HG03064 (cell line): ENCODE data around the gene HOXD10.

ENCODE experiments used
- ATAC-seq: cut with Tn5 transposase; IDR thresholded peaks from one replicate; pipeline ENCODE4 v1.9.1; 2021; ENCODE audit warnings: low read depth; ENCODE audit not compliant: unreplicated experiment

Gene HOXD10

GRCh38 chr2:176160986-176161824 is 44.6 kb downstream of the HOXD10 start:
- no peak for ATAC-seq

DNA sequence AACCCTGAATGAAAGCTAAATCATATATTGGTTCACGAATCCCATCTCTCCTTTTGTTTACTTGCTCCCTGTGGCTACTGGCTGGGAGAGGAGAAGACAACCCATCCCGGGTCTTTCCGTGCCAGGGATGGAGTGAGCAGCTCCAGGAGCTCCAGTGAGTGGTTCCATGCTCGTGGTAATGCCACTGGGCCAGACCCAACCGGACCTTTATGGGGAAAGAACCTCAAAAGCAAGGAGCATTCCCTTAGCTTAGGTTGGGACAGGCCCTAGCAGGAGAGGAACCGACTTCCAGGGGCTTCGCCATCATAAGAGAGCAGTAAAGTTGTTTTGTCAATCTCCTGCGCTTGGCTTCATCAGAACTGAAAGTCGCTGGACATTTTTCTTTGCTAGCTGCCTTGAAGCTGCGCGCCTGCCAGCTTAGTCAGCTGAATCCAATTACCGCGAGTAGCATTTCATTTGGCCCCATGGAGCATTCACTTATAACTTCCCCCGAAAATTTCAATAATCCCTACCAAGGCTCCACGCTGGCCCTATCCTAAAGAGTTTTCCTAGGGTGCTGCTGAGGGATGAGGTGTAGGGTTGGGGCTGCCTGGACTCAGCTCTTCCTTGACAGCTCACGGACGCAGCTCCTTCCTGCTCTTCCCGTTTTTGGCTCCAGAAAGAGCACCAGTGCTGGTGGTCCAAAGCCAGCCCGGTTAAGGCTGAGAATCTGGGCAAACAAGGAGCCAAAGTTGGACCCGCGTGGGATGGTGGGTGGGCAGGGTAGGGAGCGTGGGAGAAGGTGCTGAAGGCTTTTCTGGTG is 45.4 kb downstream of the HOXD10 start:
- ATAC-seq, result no peak

GRCh38 chr2:176162911-176163671 is 46.5 kb downstream of the HOXD10 start:
- ATAC-seq, result no peak

- ATAC-seq, result no peak
These were observed 47.1 kb downstream of the HOXD10 start for GRCh38 chr2:176163672-176164056.

DNA sequence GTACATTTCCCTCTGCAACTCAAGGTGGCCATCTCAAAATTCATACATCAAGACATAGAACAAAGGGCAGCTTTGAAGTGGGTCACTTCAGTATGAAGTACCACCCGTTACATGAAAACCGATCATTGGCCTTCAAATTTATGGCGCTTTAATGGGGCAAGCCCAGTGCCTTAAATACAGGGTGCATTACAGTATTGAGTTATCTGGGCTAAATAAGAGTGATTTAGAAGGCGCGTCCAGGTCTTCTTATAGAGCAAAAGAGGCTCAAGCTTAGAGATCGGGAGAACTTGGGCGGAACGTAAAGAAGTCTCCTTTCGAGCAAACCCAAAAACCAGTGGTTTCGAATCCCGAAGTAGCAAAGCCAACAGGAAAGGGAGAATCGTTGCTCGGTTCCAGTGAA is 47.6 kb downstream of the HOXD10 start:
- ATAC-seq, result no peak

- ATAC-seq, result no peak
These were observed 48.2 kb downstream of the HOXD10 start for GRCh38 chr2:176164611-176165369.

DNA sequence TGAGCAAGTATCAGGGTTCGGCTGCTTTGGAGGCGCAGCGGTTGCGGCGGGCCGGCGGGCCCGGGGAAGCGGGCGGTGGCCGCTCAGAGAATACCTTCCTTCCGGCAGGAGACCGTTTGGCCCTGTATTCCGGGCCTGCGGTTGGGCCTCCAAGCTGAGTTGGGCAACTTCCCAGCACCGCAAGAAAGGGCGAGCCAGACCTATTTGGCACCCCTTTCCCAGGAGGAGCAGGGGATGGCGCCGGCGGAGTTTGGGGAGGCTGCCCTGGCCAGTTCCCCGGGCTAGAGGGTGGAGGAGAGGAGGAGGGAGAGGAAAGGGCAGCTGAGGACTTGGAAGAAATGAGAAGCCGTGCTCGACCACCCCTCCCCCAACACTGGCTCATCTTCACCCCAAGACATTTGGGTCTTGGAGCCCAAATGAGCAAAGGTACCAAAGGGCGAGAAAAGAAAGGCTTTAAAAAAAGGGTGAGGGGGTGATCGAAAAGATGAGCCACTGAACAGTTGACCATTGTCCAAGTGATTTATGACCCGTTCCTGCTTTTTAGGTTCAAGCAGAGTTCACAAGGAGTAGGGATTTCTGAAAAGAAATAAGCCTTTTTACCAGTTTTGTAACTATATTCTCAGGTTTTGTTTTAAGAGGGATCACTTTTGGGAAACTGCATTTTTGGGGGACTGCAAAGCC is 48.9 kb downstream of the HOXD10 start:
- no peak for ATAC-seq

GRCh38 chr2:176166272-176166671 is 49.7 kb downstream of the HOXD10 start:
- no peak for ATAC-seq

- no peak for ATAC-seq
These were observed 50.8 kb downstream of the HOXD10 start for GRCh38 chr2:176167398-176167797.

GRCh38 chr2:176169181-176169580 is 52.6 kb downstream of the HOXD10 start:
- ATAC-seq, result no peak
